ENCODE data around the gene RADIL.
"Not testable (repeated sequence)": the region's sequence is repeated elsewhere in the genome, so short reads cannot be mapped to it uniquely, and the experiment has no call there.

RADIL gene

DNA sequence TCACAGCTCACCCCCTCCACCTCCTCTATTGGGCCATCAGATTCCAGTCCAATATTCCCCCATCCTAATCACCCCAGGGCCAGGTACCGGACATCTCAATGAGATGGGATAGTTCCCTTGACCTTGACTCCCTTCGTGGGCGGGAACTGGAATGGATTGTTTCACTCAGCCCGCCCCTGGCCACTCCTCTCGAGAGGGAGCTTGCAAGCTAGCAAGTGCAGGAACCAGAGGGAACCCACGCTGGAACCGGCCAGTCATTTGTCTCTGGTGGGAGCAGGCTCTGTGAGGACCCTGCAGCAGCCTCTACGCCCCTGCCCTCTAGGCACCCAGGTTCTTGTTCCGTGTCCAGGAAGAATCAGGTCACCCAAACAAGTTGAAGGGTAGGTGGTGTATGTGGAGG lies 11.0 kb upstream of the RADIL start:
- Histone ChIP-seq H3K9me3 (ENCODE audit: control insufficient read depth in 1 of 2, low read length in 2 of 2) (peaks cover 0 to 6% of the 10 kb centered on the region in 2 donors), H3K4me3 (ENCODE audit: low read depth in 1 of 2, low read length in 2 of 2) (no peak overlapping the region), H3K4me1 (ENCODE audit: control insufficient read depth in 1 of 2, insufficient read depth in 2 of 2, low read length in 2 of 2) (no peaks in the 10 kb centered on the region), H3K36me3 (ENCODE audit: control insufficient read depth in 1 of 2, insufficient read depth in 2 of 2, low read length in 2 of 2) (no peaks in the 10 kb centered on the region), H3K27me3 (ENCODE audit: low read depth, low read length) (no peaks in the 10 kb centered on the region), H3K27ac (ENCODE audit: low read length) (no peak overlapping the region)

DNA sequence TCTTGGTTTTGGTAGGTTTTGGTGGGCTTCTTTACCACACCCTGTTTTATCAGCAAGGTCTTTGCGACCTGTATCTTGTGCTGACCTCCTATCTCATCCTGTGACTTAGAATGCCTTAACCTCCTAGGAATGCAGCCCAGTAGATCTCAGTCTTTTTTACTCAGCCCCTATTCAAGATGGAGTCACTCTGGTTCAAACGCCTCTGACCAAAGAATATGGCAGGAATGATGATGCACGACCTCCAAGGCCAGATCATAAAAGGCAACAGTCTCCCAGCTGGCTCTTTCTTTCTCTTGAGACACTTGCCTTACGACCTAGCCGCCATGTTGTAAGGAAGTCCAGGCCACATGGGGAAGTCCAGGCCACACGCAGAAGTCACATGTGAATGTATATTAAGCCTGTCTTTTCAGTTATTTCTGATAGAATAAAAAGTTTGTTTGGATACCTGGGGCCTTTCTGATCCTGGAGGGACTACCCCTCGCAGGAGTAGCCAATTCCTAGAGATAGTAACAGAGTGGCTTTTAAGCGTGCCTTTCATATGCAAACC lies 10.5 kb upstream of the RADIL start:
- H3K4me1 ChIP-seq (ENCODE audit: control insufficient read depth in 1 of 2, insufficient read depth in 2 of 2, low read length in 2 of 2) = no peaks in the 10 kb centered on the region
- no peaks in the 10 kb centered on the region for H3K36me3 ChIP-seq (ENCODE audit: control insufficient read depth in 1 of 2, insufficient read depth in 2 of 2, low read length in 2 of 2)
- peaks cover 0 to 6% of the 10 kb centered on the region in 2 donors for H3K9me3 ChIP-seq (ENCODE audit: control insufficient read depth in 1 of 2, low read length in 2 of 2)
- no peak overlapping the region for H3K27ac ChIP-seq (ENCODE audit: low read length)
- H3K27me3 ChIP-seq (ENCODE audit: low read depth, low read length) = no peaks in the 10 kb centered on the region
- no peak overlapping the region for H3K4me3 ChIP-seq (ENCODE audit: low read depth in 1 of 2, low read length in 2 of 2)

DNA sequence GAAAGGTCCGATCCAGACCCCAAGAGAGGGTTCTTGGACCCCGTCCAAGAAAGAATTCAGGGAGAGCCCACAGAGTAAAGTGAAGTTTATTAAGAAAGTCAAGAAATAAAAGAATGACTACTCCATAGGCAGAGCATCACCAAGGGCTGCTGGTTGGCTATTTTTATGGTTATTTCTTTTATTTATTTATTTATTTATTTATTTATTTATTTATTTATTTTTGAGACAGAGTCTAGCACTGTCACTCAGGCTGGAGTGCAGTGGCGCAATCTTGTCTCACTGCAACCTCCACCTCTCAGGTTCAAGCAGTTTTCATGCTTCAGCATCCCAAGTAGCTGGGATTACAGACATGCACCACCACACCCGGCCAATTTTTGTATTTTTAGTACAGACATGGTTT lies 9.7 kb upstream of the RADIL start:
- H3K27me3 ChIP-seq (ENCODE audit: low read depth, low read length); H3K36me3 ChIP-seq (ENCODE audit: control insufficient read depth in 1 of 2, insufficient read depth in 2 of 2, low read length in 2 of 2); H3K4me1 ChIP-seq (ENCODE audit: control insufficient read depth in 1 of 2, insufficient read depth in 2 of 2, low read length in 2 of 2): not testable (repeated sequence)

DNA sequence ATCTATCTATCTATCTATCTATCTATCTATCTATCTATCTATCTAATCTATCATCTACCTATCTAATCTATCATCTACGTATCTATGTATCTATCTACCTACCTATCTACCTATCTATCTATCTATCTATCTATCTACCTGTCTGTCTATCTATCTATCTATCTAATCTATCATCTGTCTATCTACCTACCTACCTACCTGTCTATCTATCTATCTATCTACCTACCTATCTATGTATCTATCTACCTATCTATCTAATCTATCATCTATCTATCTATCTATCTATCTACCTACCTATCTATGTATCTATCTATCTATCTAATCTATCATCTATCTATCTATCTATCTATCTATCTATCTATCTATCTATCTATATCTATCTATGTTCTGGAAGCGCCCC lies 8.0 kb upstream of the RADIL start:
- H3K4me3 ChIP-seq (ENCODE audit: low read depth in 1 of 2, low read length in 2 of 2); H3K27ac ChIP-seq (ENCODE audit: low read length); H3K36me3 ChIP-seq (ENCODE audit: control insufficient read depth in 1 of 2, insufficient read depth in 2 of 2, low read length in 2 of 2); H3K4me1 ChIP-seq (ENCODE audit: control insufficient read depth in 1 of 2, insufficient read depth in 2 of 2, low read length in 2 of 2); H3K27me3 ChIP-seq (ENCODE audit: low read depth, low read length); H3K9me3 ChIP-seq (ENCODE audit: control insufficient read depth in 1 of 2, low read length in 2 of 2): not testable (repeated sequence)

More for the DNA sequence above, 9.7 kb upstream of the RADIL start:
- H3K4me3 ChIP-seq (ENCODE audit: low read depth in 1 of 2, low read length in 2 of 2); H3K27ac ChIP-seq (ENCODE audit: low read length); H3K9me3 ChIP-seq (ENCODE audit: control insufficient read depth in 1 of 2, low read length in 2 of 2): not testable (repeated sequence)

DNA sequence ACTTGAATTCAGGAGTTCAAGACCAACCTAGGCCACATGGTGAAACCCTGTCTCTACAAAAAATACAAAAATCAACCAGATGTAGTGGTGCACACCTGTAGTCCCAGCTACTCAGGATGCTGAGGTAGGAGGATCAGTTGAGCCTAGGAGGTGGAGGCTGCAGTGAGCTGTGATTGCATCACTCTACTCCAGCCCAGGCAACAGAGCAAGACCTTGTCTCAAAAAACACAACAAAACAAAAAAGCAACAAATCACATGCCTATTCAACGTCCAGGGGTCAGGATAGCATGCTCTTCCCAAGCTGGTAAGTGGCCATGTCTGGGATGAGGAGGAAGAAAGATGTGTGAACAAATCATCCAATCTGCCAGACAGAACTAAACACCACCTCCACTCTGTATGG lies 6.2 kb upstream of the RADIL start:
- Histone ChIP-seq H3K9me3 (ENCODE audit: control insufficient read depth in 1 of 2, low read length in 2 of 2) (peaks cover 0 to 6% of the 10 kb centered on the region in 2 donors), H3K27ac (ENCODE audit: low read length) (no peak overlapping the region), H3K4me3 (ENCODE audit: low read depth in 1 of 2, low read length in 2 of 2) (no peak overlapping the region), H3K4me1 (ENCODE audit: control insufficient read depth in 1 of 2, insufficient read depth in 2 of 2, low read length in 2 of 2) (no peaks in the 10 kb centered on the region), H3K27me3 (ENCODE audit: low read depth, low read length) (no peaks in the 10 kb centered on the region), H3K36me3 (ENCODE audit: control insufficient read depth in 1 of 2, insufficient read depth in 2 of 2, low read length in 2 of 2) (no peaks in the 10 kb centered on the region)

DNA sequence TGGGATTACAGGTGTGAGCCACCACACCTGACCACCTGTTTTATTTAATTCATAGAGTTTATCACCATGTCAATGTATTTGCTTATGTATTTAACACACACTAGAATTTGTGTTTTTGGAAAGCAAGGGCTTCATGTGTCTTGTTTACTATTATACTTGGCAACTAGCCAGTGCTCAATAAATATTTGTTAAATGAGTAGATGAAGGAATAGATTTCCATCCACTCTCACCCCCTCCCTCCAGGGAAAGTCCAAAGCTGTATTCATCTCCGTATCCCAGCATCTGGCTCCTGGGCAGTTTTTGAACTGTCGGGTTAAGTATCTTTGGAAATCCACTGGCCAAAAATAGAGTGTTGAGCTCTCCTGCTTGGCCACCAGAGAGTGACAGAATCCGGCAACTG lies 4.6 kb upstream of the RADIL start:
- Histone ChIP-seq H3K9me3 (ENCODE audit: control insufficient read depth in 1 of 2, low read length in 2 of 2) (no peaks in the 10 kb centered on the region), H3K27me3 (ENCODE audit: low read depth, low read length) (no peaks in the 10 kb centered on the region), H3K4me1 (ENCODE audit: control insufficient read depth in 1 of 2, insufficient read depth in 2 of 2, low read length in 2 of 2) (peaks cover 0 to 2% of the 10 kb centered on the region in 2 donors), H3K27ac (ENCODE audit: low read length) (no peak overlapping the region), H3K4me3 (ENCODE audit: low read depth in 1 of 2, low read length in 2 of 2) (no peak overlapping the region), H3K36me3 (ENCODE audit: control insufficient read depth in 1 of 2, insufficient read depth in 2 of 2, low read length in 2 of 2) (no peaks in the 10 kb centered on the region)

DNA sequence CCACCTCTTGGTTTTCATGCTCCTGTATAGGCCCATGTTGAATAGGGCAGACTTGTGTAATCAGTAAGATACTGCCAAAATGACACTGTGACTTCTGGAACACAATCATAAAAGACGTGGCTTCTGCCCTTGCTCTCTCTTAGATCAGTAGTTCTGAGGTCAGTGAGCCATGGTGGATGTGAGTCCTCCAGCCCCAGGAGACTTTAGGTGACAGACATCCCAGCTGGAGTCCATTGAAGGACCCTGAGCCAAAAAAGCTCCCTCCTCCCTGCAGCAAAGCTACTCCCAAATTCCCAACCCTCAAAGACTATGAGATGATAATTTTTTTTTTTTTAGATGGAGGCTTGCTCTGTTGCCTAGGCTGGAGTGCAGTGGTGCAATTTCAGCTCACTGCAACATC lies 3.2 kb upstream of the RADIL start:
- Histone ChIP-seq H3K4me1 (ENCODE audit: control insufficient read depth in 1 of 2, insufficient read depth in 2 of 2, low read length in 2 of 2) (peaks cover 0 to 10% of the 10 kb centered on the region in 2 donors), H3K27ac (ENCODE audit: low read length) (no peak overlapping the region), H3K4me3 (ENCODE audit: low read depth in 1 of 2, low read length in 2 of 2) (no peak overlapping the region), H3K27me3 (ENCODE audit: low read depth, low read length) (peaks cover 6% of the 10 kb centered on the region), H3K36me3 (ENCODE audit: control insufficient read depth in 1 of 2, insufficient read depth in 2 of 2, low read length in 2 of 2) (no peaks in the 10 kb centered on the region), H3K9me3 (ENCODE audit: control insufficient read depth in 1 of 2, low read length in 2 of 2) (no peaks in the 10 kb centered on the region)

DNA sequence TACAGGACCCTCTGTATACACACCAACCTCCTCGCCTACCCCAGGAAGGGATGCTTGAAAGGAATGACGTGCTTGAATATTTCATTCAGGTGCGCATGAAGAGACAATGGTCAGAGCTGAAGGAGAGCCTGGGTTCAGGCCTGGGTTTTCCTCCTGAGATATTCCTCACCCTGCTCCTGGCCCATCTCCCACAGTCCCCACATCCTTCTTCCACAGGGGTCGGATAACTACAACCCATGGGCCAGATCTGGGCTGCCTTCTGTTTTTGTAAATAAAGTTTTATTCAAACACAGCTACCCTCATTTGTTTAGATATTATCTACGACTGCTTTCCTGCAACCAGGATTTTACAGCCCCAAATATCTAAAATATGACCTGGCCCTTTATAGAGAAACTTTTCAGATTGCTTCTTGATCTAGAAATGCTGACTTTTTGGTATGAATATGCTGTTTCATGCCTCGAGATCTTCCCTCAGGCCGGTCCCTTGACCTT lies 1.8 kb upstream of the RADIL start:
- H3K4me1 ChIP-seq (ENCODE audit: control insufficient read depth in 1 of 2, insufficient read depth in 2 of 2, low read length in 2 of 2) = peaks cover 0 to 10% of the 10 kb centered on the region in 2 donors
- H3K27me3 ChIP-seq (ENCODE audit: low read depth, low read length) = peaks cover 6% of the 10 kb centered on the region
- H3K9me3 ChIP-seq (ENCODE audit: control insufficient read depth in 1 of 2, low read length in 2 of 2) = no peaks in the 10 kb centered on the region
- H3K36me3 ChIP-seq (ENCODE audit: control insufficient read depth in 1 of 2, insufficient read depth in 2 of 2, low read length in 2 of 2) = no peaks in the 10 kb centered on the region
- H3K27ac ChIP-seq (ENCODE audit: low read length) = no peak overlapping the region
- H3K4me3 ChIP-seq (ENCODE audit: low read depth in 1 of 2, low read length in 2 of 2) = no peak overlapping the region

DNA sequence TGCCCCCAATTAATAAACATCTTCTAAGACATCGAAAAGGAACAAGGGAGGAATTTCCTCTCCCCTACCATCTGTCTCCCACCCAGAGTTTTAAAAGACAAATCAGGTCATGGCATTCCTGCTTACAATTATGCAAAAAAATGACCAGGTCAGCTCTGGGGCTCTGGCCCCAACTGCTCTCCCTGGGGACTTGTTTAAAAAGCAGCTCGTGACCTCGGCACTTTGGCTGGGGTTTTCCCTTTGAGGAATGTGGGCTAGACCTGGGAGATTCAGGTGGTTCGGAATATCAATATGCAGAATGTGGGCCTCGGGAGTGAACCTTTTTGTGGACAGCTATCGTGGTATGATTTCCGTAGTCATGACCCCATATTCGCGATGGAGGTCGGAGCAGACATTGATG lies 648 bp upstream of the RADIL start:
- Histone ChIP-seq H3K9me3 (ENCODE audit: control insufficient read depth in 1 of 2, low read length in 2 of 2) (no peaks in the 10 kb centered on the region), H3K4me1 (ENCODE audit: control insufficient read depth in 1 of 2, insufficient read depth in 2 of 2, low read length in 2 of 2) (peaks cover 0 to 15% of the 10 kb centered on the region in 2 donors), H3K27ac (ENCODE audit: low read length) (no peak overlapping the region), H3K36me3 (ENCODE audit: control insufficient read depth in 1 of 2, insufficient read depth in 2 of 2, low read length in 2 of 2) (no peaks in the 10 kb centered on the region), H3K4me3 (ENCODE audit: low read depth in 1 of 2, low read length in 2 of 2) (no peak overlapping the region), H3K27me3 (ENCODE audit: low read depth, low read length) (peaks cover 6% of the 10 kb centered on the region)

DNA sequence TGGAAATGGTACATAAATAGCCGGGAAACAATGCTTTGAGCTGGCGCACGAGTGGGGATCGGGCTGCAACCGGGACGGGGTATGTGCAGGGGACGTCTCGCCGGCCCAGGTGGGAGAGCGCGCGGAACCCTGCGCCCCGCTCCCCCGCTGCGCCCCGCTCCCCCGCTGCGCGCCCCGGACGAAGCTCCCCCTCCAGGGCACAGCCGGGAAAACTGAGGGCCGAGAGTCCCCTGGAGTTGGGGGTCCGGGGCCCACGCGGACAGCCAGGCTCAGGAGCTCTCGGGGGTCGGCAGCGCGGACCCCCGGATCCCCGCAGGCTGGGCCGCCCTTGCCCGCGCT lies 514 bp downstream of the RADIL start:
- Histone ChIP-seq H3K27me3 (ENCODE audit: low read depth, low read length) (peaks cover 6% of the 10 kb centered on the region), H3K9me3 (ENCODE audit: control insufficient read depth in 1 of 2, low read length in 2 of 2) (no peaks in the 10 kb centered on the region), H3K36me3 (ENCODE audit: control insufficient read depth in 1 of 2, insufficient read depth in 2 of 2, low read length in 2 of 2) (no peaks in the 10 kb centered on the region), H3K27ac (ENCODE audit: low read length) (peak overlapping the region; percentile 49), H3K4me1 (ENCODE audit: control insufficient read depth in 1 of 2, insufficient read depth in 2 of 2, low read length in 2 of 2) (peaks cover 0 to 15% of the 10 kb centered on the region in 2 donors), H3K4me3 (ENCODE audit: low read depth in 1 of 2, low read length in 2 of 2) (peak overlapping the region; percentile 30 to 70)

DNA sequence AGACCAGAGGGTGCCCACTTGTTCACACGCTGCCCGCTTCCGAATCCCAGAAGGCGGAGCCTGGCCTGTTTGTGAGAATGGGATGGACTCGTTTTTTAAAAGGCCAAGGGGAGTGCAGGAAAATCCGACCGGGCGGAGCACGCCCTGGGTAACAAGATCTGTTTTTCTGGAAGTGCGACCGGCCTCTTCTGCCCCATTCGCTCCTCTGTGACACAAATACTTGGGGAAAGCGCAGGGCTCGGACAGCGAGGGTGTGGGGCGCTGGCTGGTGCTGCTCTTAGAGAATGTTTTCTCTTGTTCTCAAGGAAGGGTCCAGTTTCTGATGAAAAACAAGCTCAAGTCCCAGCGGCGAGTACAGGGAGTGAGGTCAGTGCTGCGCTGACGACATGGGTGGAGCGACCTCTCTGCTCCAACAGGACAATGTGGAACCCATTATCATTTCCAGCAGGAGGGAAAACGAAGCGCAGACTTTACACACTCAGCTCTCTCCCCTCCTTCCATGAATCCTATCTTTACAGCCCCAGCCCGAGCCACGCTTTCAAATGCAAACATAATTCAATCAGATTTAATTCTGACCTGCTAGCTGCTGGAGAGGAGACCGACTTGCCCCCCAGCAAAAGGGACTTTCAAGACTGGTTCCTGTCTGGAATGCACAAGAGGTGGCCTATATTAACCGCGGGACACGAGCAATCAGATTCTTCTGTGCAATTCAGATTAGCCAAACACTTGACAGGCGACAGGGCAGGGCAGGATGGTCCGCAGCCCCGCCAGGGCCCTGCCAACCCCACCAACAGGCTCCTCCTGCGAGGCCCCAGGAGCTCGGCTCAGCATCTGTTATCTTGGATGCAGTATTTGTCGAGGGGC lies 1.1 kb downstream of the RADIL start:
- peak overlapping the region; percentile 63 for H3K27ac ChIP-seq (ENCODE audit: low read length)
- no peaks in the 10 kb centered on the region for H3K9me3 ChIP-seq (ENCODE audit: control insufficient read depth in 1 of 2, low read length in 2 of 2)
- peak overlapping the region; percentile 30 to 70 for H3K4me3 ChIP-seq (ENCODE audit: low read depth in 1 of 2, low read length in 2 of 2)
- H3K36me3 ChIP-seq (ENCODE audit: control insufficient read depth in 1 of 2, insufficient read depth in 2 of 2, low read length in 2 of 2) = peaks cover 0 to 5% of the 10 kb centered on the region in 2 donors
- peaks cover 6% of the 10 kb centered on the region for H3K27me3 ChIP-seq (ENCODE audit: low read depth, low read length)
- H3K4me1 ChIP-seq (ENCODE audit: control insufficient read depth in 1 of 2, insufficient read depth in 2 of 2, low read length in 2 of 2) = peaks cover 0 to 15% of the 10 kb centered on the region in 2 donors

Data from muscle layer of duodenum (tissue), 2 donors.